ENCODE results near the gene PRKCE. TPM values are rescaled to one million over a fixed set of nuclear protein-coding genes. Genes with fewer than 3 reads are reported as not detected.

The PRKCE gene
- total and polyA plus RNA-seq, 2 donors (not counting 1 experiment from before 2014, with no cell fraction given): 14.1 to 19.0 TPM

GRCh38 chr2:45617496-45617895 lies 34.0 kb upstream of the PRKCE start:
- TF ChIP-seq CTCF (conservative IDR thresholded peaks at IDR 0.05 in 1 of 2, IDR thresholded peaks at IDR 0.05 in 1 of 2; ENCODE audit: low read depth in 1 of 2, low read length in 2 of 2) (no peak), EZH2 (IDR thresholded peaks at IDR 0.05; ENCODE audit: low read length, missing control alignments) (no peak)
- H3K9me3 ChIP-seq (ENCODE audit: control insufficient read depth, insufficient read depth, low read depth, low read length): no peaks in the 10 kb centered on the region
- no peak overlapping the region for H3K4me2 ChIP-seq (ENCODE audit: extremely low read depth, insufficient read depth, low read length)
- H4K20me1 ChIP-seq (ENCODE audit: control insufficient read depth, extremely low read depth, insufficient read depth, low read length): no peaks in the 10 kb centered on the region
- H2AFZ ChIP-seq (ENCODE audit: low read length): no peak overlapping the region
- H3K79me2 ChIP-seq (ENCODE audit: control insufficient read depth, insufficient read depth, low read length): no peaks in the 10 kb centered on the region
- peaks cover 5% of the 10 kb centered on the region for H3K4me1 ChIP-seq (ENCODE audit: control insufficient read depth, extremely low read depth, insufficient read depth, low read length)
- no peak overlapping the region for H3K27ac ChIP-seq (ENCODE audit: insufficient read depth, low read length)
- no peak overlapping the region for H3K4me3 ChIP-seq (replicated peaks in 1 of 4; ENCODE audit: control extremely low read depth in 1 of 4, insufficient read depth in 1 of 4, low read depth in 3 of 4, low read length in 4 of 4)
- H3K27me3 ChIP-seq (ENCODE audit: control insufficient read depth, insufficient read depth, low read length): no peaks in the 10 kb centered on the region
- DNase-seq (ENCODE audit: low read depth in 2 of 2): no peak
- H3K36me3 ChIP-seq (ENCODE audit: control insufficient read depth, insufficient read depth, low read length): no peaks in the 10 kb centered on the region
- H3K9ac ChIP-seq (ENCODE audit: insufficient read depth, low read length): no peak overlapping the region

- H3K27ac ChIP-seq (ENCODE audit: insufficient read depth, low read length): no peak overlapping the region
- H3K4me2 ChIP-seq (ENCODE audit: extremely low read depth, insufficient read depth, low read length): no peak overlapping the region
- H3K36me3 ChIP-seq (ENCODE audit: control insufficient read depth, insufficient read depth, low read length): no peaks in the 10 kb centered on the region
- TF ChIP-seq CTCF (conservative IDR thresholded peaks at IDR 0.05 in 1 of 2, IDR thresholded peaks at IDR 0.05 in 1 of 2; ENCODE audit: low read depth in 1 of 2, low read length in 2 of 2): no peak
- no peak for TF ChIP-seq EZH2 (IDR thresholded peaks at IDR 0.05; ENCODE audit: low read length, missing control alignments)
- H3K4me3 ChIP-seq (replicated peaks in 1 of 4; ENCODE audit: control extremely low read depth in 1 of 4, insufficient read depth in 1 of 4, low read depth in 3 of 4, low read length in 4 of 4): no peak overlapping the region
- H3K9ac ChIP-seq (ENCODE audit: insufficient read depth, low read length): no peak overlapping the region
- H4K20me1 ChIP-seq (ENCODE audit: control insufficient read depth, extremely low read depth, insufficient read depth, low read length): no peaks in the 10 kb centered on the region
- no peaks in the 10 kb centered on the region for H3K79me2 ChIP-seq (ENCODE audit: control insufficient read depth, insufficient read depth, low read length)
- DNase-seq (ENCODE audit: low read depth in 2 of 2): no peak
- no peak overlapping the region for H2AFZ ChIP-seq (ENCODE audit: low read length)
- peaks cover under 1% of the 10 kb centered on the region for H3K4me1 ChIP-seq (ENCODE audit: control insufficient read depth, extremely low read depth, insufficient read depth, low read length)
- H3K27me3 ChIP-seq (ENCODE audit: control insufficient read depth, insufficient read depth, low read length): peaks cover 5% of the 10 kb centered on the region
- no peaks in the 10 kb centered on the region for H3K9me3 ChIP-seq (ENCODE audit: control insufficient read depth, insufficient read depth, low read depth, low read length)
Observed at GRCh38 chr2:45622336-45623075, 29.0 kb upstream of the PRKCE start.

- no peaks in the 10 kb centered on the region for H3K79me2 ChIP-seq (ENCODE audit: control insufficient read depth, insufficient read depth, low read length)
- H3K36me3 ChIP-seq (ENCODE audit: control insufficient read depth, insufficient read depth, low read length): no peaks in the 10 kb centered on the region
- H3K4me2 ChIP-seq (ENCODE audit: extremely low read depth, insufficient read depth, low read length): no peak overlapping the region
- H3K27me3 ChIP-seq (ENCODE audit: control insufficient read depth, insufficient read depth, low read length): peaks cover 5% of the 10 kb centered on the region
- H3K9ac ChIP-seq (ENCODE audit: insufficient read depth, low read length): no peak overlapping the region
- no peak overlapping the region for H3K27ac ChIP-seq (ENCODE audit: insufficient read depth, low read length)
- DNase-seq (ENCODE audit: low read depth in 2 of 2): no peak
- no peaks in the 10 kb centered on the region for H4K20me1 ChIP-seq (ENCODE audit: control insufficient read depth, extremely low read depth, insufficient read depth, low read length)
- H2AFZ ChIP-seq (ENCODE audit: low read length): no peak overlapping the region
- H3K4me3 ChIP-seq (replicated peaks in 1 of 4; ENCODE audit: control extremely low read depth in 1 of 4, insufficient read depth in 1 of 4, low read depth in 3 of 4, low read length in 4 of 4): no peak overlapping the region
- no peaks in the 10 kb centered on the region for H3K9me3 ChIP-seq (ENCODE audit: control insufficient read depth, insufficient read depth, low read depth, low read length)
- TF ChIP-seq EZH2 (IDR thresholded peaks at IDR 0.05; ENCODE audit: low read length, missing control alignments) (no peak), CTCF (conservative IDR thresholded peaks at IDR 0.05 in 1 of 2, IDR thresholded peaks at IDR 0.05 in 1 of 2; ENCODE audit: low read depth in 1 of 2, low read length in 2 of 2) (no peak)
- H3K4me1 ChIP-seq (ENCODE audit: control insufficient read depth, extremely low read depth, insufficient read depth, low read length): no peaks in the 10 kb centered on the region
Observed at GRCh38 chr2:45623098-45623497, 28.4 kb upstream of the PRKCE start.

All from fibroblast of lung (primary cell).